ENCODE results near the gene RAP1GAP2.

Gene RAP1GAP2

DNA sequence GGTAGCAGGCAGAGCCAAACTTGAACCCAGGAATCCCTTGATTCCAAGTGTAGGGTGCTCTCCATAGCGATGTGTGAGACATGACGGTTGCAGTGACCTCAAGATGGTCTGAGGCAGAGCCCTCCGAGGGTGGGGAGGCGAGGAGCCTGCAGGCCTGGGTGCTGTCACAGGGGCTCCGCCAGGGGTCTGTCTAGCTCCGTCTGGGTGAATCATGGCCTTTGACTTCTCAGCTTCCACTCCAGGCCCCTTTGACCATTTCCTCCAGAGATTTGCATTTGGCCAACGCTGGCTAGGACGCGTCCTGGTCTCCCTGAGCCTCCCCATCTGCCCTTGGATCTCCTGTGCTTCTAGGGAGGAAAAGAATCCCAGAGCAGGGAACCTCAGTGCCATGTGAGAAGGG lies 104.6 kb downstream of the RAP1GAP2 start:
- Histone ChIP-seq H4K91ac (ENCODE audit: low read depth, low read length) (no peak overlapping the region), H3K79me2 (ENCODE audit: control insufficient read depth, insufficient read depth, low read length, poor library complexity) (no peaks in the 10 kb centered on the region), H4K8ac (ENCODE audit: low read depth, low read length) (no peak overlapping the region), H3K4ac (ENCODE audit: low read depth, low read length) (no peak overlapping the region), H2BK120ac (ENCODE audit: insufficient read depth, low read length, poor library complexity) (no peak overlapping the region), H2AFZ (ENCODE audit: insufficient read depth, low read length, poor library complexity) (no peak overlapping the region), H3K27me3 (ENCODE audit: insufficient read depth, low read length) (no peaks in the 10 kb centered on the region), H2BK12ac (ENCODE audit: low read length) (no peak overlapping the region), H3K4me2 (ENCODE audit: low read length) (no peak overlapping the region), H3K14ac (ENCODE audit: low read length) (no peak overlapping the region), H4K12ac (ENCODE audit: low read depth, low read length) (no peak overlapping the region), H3K4me3 (ENCODE audit: low read depth, low read length) (no peak overlapping the region), H3K18ac (ENCODE audit: low read length) (no peak overlapping the region), H3K79me1 (ENCODE audit: low read length) (no peaks in the 10 kb centered on the region), H3K23ac (ENCODE audit: low read length) (no peak overlapping the region), H3K9ac (ENCODE audit: low read length) (no peak overlapping the region), H3K9me3 (ENCODE audit: insufficient read depth, low read depth, low read length) (no peaks in the 10 kb centered on the region), H2AK5ac (ENCODE audit: low read length) (no peak overlapping the region), H2BK5ac (ENCODE audit: low read depth, low read length, poor library complexity) (no peak overlapping the region), H3K27ac (ENCODE audit: low read depth, low read length) (no peak overlapping the region), H3K36me3 (ENCODE audit: control insufficient read depth in 1 of 2, insufficient read depth in 2 of 2, low read length in 2 of 2) (peaks cover 3 to 6% of the 10 kb centered on the region in 2 experiments), H3K4me1 (ENCODE audit: control insufficient read depth in 1 of 2, insufficient read depth in 2 of 2, low read length in 2 of 2) (peaks cover 5 to 7% of the 10 kb centered on the region in 2 experiments)
- WGBS (ENCODE audit: extremely low coverage, insufficient coverage, insufficient read length): no CpG with 5 or more reads among the region's 9 CpGs
- no peak for DNase-seq

DNA sequence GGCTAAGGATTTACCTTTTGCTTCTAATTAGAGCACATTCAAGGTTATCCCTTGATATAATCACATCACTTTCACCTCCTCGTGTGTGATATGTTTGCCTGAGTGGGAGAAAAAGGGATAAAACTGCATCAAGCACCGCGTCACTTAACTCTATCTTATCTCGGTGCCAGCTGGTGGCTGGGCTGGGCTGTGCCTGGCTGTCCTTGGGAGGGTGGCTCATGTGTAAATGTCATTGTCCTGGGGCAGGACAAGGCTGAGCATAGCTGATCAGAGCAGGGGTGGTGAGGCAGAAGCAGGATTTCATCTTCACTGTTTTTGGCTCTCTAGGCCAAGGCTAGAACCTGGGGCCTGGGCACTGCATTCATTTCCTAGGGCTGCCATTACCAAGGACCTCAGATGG lies 105.3 kb downstream of the RAP1GAP2 start:
- H4K91ac ChIP-seq (ENCODE audit: low read depth, low read length): no peak overlapping the region
- H4K12ac ChIP-seq (ENCODE audit: low read depth, low read length): no peak overlapping the region
- H2AFZ ChIP-seq (ENCODE audit: insufficient read depth, low read length, poor library complexity): no peak overlapping the region
- no peak overlapping the region for H2BK120ac ChIP-seq (ENCODE audit: insufficient read depth, low read length, poor library complexity)
- no peak overlapping the region for H3K18ac ChIP-seq (ENCODE audit: low read length)
- no peaks in the 10 kb centered on the region for H3K79me2 ChIP-seq (ENCODE audit: control insufficient read depth, insufficient read depth, low read length, poor library complexity)
- peaks cover 2 to 9% of the 10 kb centered on the region in 2 experiments for H3K36me3 ChIP-seq (ENCODE audit: control insufficient read depth in 1 of 2, insufficient read depth in 2 of 2, low read length in 2 of 2)
- no peak for DNase-seq
- H3K27ac ChIP-seq (ENCODE audit: low read depth, low read length): no peak overlapping the region
- no peak overlapping the region for H2AK5ac ChIP-seq (ENCODE audit: low read length)
- no peak overlapping the region for H4K8ac ChIP-seq (ENCODE audit: low read depth, low read length)
- H3K79me1 ChIP-seq (ENCODE audit: low read length): no peaks in the 10 kb centered on the region
- H2BK5ac ChIP-seq (ENCODE audit: low read depth, low read length, poor library complexity): no peak overlapping the region
- peaks cover 5 to 7% of the 10 kb centered on the region in 2 experiments for H3K4me1 ChIP-seq (ENCODE audit: control insufficient read depth in 1 of 2, insufficient read depth in 2 of 2, low read length in 2 of 2)
- peaks cover 2% of the 10 kb centered on the region for H3K9me3 ChIP-seq (ENCODE audit: insufficient read depth, low read depth, low read length)
- WGBS (ENCODE audit: extremely low coverage, insufficient coverage, insufficient read length): no CpG with 5 or more reads among the region's 4 CpGs
- no peak overlapping the region for H3K4me2 ChIP-seq (ENCODE audit: low read length)
- no peak overlapping the region for H2BK12ac ChIP-seq (ENCODE audit: low read length)
- H3K9ac ChIP-seq (ENCODE audit: low read length): no peak overlapping the region
- H3K14ac ChIP-seq (ENCODE audit: low read length): no peak overlapping the region
- no peaks in the 10 kb centered on the region for H3K27me3 ChIP-seq (ENCODE audit: insufficient read depth, low read length)
- no peak overlapping the region for H3K4me3 ChIP-seq (ENCODE audit: low read depth, low read length)
- no peak overlapping the region for H3K23ac ChIP-seq (ENCODE audit: low read length)
- no peak overlapping the region for H3K4ac ChIP-seq (ENCODE audit: low read depth, low read length)

DNA sequence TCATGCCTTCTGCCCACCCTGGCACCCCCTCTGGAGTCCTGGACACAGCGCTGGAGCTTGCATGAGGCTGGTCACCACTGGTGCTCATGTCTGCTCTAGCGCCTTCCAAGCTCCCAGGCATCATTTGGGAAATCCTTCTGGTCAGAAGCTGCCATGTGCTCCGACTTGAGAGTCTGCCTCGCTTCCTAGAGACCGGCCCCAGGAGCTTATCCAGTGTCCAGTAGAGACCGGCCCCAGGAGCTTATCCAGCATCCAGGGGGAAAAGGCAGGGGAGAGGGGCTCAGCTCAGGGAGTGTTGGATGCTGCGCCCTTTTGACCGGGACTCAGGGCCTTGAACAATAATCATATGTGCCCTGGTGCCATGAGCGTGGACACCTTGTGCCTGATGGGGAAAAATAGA lies 106.3 kb downstream of the RAP1GAP2 start:
- Histone ChIP-seq H3K4me1 (ENCODE audit: control insufficient read depth in 1 of 2, insufficient read depth in 2 of 2, low read length in 2 of 2) (peaks cover 5 to 7% of the 10 kb centered on the region in 2 experiments), H3K27me3 (ENCODE audit: insufficient read depth, low read length) (no peaks in the 10 kb centered on the region), H2BK12ac (ENCODE audit: low read length) (no peak overlapping the region), H2BK5ac (ENCODE audit: low read depth, low read length, poor library complexity) (no peak overlapping the region), H3K4me3 (ENCODE audit: low read depth, low read length) (no peak overlapping the region), H3K23ac (ENCODE audit: low read length) (no peak overlapping the region), H4K91ac (ENCODE audit: low read depth, low read length) (no peak overlapping the region), H2AFZ (ENCODE audit: insufficient read depth, low read length, poor library complexity) (no peak overlapping the region), H3K9ac (ENCODE audit: low read length) (no peak overlapping the region), H3K4ac (ENCODE audit: low read depth, low read length) (no peak overlapping the region), H2BK120ac (ENCODE audit: insufficient read depth, low read length, poor library complexity) (no peak overlapping the region), H4K12ac (ENCODE audit: low read depth, low read length) (no peak overlapping the region), H3K9me3 (ENCODE audit: insufficient read depth, low read depth, low read length) (peaks cover 2% of the 10 kb centered on the region), H3K36me3 (ENCODE audit: control insufficient read depth in 1 of 2, insufficient read depth in 2 of 2, low read length in 2 of 2) (peaks cover 2 to 9% of the 10 kb centered on the region in 2 experiments), H3K4me2 (ENCODE audit: low read length) (no peak overlapping the region), H4K8ac (ENCODE audit: low read depth, low read length) (no peak overlapping the region), H3K27ac (ENCODE audit: low read depth, low read length) (no peak overlapping the region), H3K79me2 (ENCODE audit: control insufficient read depth, insufficient read depth, low read length, poor library complexity) (no peaks in the 10 kb centered on the region), H3K14ac (ENCODE audit: low read length) (no peak overlapping the region), H3K79me1 (ENCODE audit: low read length) (no peaks in the 10 kb centered on the region), H3K18ac (ENCODE audit: low read length) (no peak overlapping the region), H2AK5ac (ENCODE audit: low read length) (no peak overlapping the region)
- no peak for DNase-seq
- WGBS (ENCODE audit: extremely low coverage, insufficient coverage, insufficient read length): no CpG with 5 or more reads among the region's 9 CpGs

DNA sequence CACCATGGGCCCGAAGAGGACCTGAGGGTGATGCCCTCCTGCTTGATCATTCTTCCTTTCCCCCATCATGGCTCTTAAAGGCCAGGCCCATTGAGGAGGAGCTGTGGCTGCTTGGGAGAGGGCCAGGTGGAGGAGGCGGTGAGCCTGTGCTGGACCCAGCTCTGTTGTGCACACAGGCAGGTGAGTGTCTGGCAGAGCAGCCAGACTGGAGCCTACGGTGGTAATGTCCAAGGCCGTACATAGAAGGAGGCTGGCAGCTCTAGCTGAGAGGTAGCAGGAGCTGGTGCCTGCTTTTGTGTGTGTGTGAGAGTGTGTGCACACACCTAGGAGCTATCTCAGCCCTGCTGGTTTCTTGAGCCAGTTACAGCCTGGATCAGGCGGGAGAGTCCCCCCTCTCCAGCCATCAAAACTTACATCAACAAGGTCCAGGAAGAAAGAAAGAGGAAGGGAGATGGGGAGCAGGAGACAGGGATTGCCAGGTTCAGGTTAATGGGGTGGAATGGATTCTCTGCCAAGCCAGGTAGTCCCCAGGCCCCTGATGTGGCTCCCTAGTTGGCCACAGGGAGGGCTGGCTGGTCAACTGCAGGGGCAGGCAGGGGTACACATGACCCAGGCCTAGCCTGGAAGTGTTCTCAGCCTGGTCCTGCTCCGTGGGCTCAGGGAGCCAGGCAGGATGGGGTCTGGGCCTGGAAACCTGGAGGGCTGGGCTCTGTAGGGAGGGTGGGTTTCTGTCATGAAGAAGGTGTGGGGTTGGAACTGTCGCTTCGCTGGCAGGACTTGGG lies 107.1 kb downstream of the RAP1GAP2 start:
- no peak overlapping the region for H2AK5ac ChIP-seq (ENCODE audit: low read length)
- H2BK120ac ChIP-seq (ENCODE audit: insufficient read depth, low read length, poor library complexity): no peak overlapping the region
- no peak overlapping the region for H3K27ac ChIP-seq (ENCODE audit: low read depth, low read length)
- H4K8ac ChIP-seq (ENCODE audit: low read depth, low read length): no peak overlapping the region
- no peak overlapping the region for H3K23ac ChIP-seq (ENCODE audit: low read length)
- H3K27me3 ChIP-seq (ENCODE audit: insufficient read depth, low read length): no peaks in the 10 kb centered on the region
- no peak overlapping the region for H4K91ac ChIP-seq (ENCODE audit: low read depth, low read length)
- H3K9ac ChIP-seq (ENCODE audit: low read length): no peak overlapping the region
- no peak overlapping the region for H2BK5ac ChIP-seq (ENCODE audit: low read depth, low read length, poor library complexity)
- H3K79me2 ChIP-seq (ENCODE audit: control insufficient read depth, insufficient read depth, low read length, poor library complexity): no peaks in the 10 kb centered on the region
- H3K14ac ChIP-seq (ENCODE audit: low read length): no peak overlapping the region
- H3K4me2 ChIP-seq (ENCODE audit: low read length): no peak overlapping the region
- no peak overlapping the region for H4K12ac ChIP-seq (ENCODE audit: low read depth, low read length)
- H2AFZ ChIP-seq (ENCODE audit: insufficient read depth, low read length, poor library complexity): no peak overlapping the region
- peaks cover 2% of the 10 kb centered on the region for H3K9me3 ChIP-seq (ENCODE audit: insufficient read depth, low read depth, low read length)
- WGBS (ENCODE audit: extremely low coverage, insufficient coverage, insufficient read length): no CpG with 5 or more reads among the region's 8 CpGs
- peaks cover 6 to 9% of the 10 kb centered on the region in 2 experiments for H3K36me3 ChIP-seq (ENCODE audit: control insufficient read depth in 1 of 2, insufficient read depth in 2 of 2, low read length in 2 of 2)
- H3K79me1 ChIP-seq (ENCODE audit: low read length): no peaks in the 10 kb centered on the region
- DNase-seq: no peak
- no peak overlapping the region for H3K4ac ChIP-seq (ENCODE audit: low read depth, low read length)
- peaks cover 5 to 7% of the 10 kb centered on the region in 2 experiments for H3K4me1 ChIP-seq (ENCODE audit: control insufficient read depth in 1 of 2, insufficient read depth in 2 of 2, low read length in 2 of 2)
- no peak overlapping the region for H2BK12ac ChIP-seq (ENCODE audit: low read length)
- no peak overlapping the region for H3K18ac ChIP-seq (ENCODE audit: low read length)
- no peak overlapping the region for H3K4me3 ChIP-seq (ENCODE audit: low read depth, low read length)
